IPS-18a (cell line): ENCODE results near the gene FBF1.
"Not testable (repeated sequence)": the region's sequence is repeated elsewhere in the genome, so short reads cannot be mapped to it uniquely, and the experiment has no call there.

Source experiments
- H3K27ac ChIP-seq: one replicate; pipeline ENCODE4 v1.5.1; 2013; ENCODE audit warnings: low read length
- H3K27me3 ChIP-seq: one replicate; pipeline ENCODE4 v1.6.1; 2013; ENCODE audit warnings: mild to moderate bottlenecking, low read length; ENCODE audit not compliant: control insufficient read depth, insufficient read depth
- H3K36me3 ChIP-seq: one replicate; pipeline ENCODE4 v1.6.1; 2013; ENCODE audit warnings: low read depth, low read length; ENCODE audit not compliant: control insufficient read depth
- H3K4me1 ChIP-seq: one replicate; pipeline ENCODE4 v1.6.1; 2013; ENCODE audit warnings: low read depth, low read length; ENCODE audit not compliant: control insufficient read depth
- H3K4me3 ChIP-seq: one replicate; pipeline ENCODE4 v1.5.1; 2013; ENCODE audit warnings: low read length
- H3K9ac ChIP-seq: one replicate; pipeline ENCODE4 v1.6.1; 2013; ENCODE audit warnings: mild to moderate bottlenecking, low read length, moderate library complexity
- H3K9me3 ChIP-seq: one replicate; pipeline ENCODE4 v1.6.1; 2013; ENCODE audit warnings: low read depth, low read length; ENCODE audit not compliant: control insufficient read depth

FBF1 gene

DNA sequence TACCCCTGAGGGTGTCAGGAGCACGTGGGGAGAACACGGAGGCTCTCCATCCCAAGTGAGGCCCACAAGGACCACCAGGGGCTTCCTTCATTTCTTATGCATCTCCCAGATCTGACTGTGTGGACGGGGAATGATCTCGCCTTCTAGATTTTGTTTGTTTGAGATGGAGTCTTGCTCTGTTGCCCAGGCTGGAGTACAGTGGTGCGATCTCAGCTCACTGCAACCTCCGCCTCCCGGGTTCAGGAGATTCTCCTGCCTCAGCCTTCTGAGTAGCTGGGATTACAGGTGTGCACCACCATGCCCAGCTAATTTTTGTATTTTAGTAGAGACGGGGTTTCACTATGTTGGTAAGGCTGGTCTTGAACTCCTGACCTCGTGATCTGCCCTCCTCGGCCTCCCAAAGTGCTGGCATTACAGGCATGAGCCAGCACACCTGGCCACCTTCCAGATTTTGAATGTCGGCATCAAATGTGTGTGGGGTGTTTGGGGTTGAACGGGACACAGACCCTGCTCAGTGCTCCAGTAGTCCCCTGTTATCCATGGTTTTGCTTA lies 72.0 kb downstream of the FBF1 start:
- not testable (repeated sequence) for H3K4me1 ChIP-seq, H3K36me3 ChIP-seq, H3K9me3 ChIP-seq, H3K9ac ChIP-seq, H3K4me3 ChIP-seq, H3K27ac ChIP-seq, H3K27me3 ChIP-seq

DNA sequence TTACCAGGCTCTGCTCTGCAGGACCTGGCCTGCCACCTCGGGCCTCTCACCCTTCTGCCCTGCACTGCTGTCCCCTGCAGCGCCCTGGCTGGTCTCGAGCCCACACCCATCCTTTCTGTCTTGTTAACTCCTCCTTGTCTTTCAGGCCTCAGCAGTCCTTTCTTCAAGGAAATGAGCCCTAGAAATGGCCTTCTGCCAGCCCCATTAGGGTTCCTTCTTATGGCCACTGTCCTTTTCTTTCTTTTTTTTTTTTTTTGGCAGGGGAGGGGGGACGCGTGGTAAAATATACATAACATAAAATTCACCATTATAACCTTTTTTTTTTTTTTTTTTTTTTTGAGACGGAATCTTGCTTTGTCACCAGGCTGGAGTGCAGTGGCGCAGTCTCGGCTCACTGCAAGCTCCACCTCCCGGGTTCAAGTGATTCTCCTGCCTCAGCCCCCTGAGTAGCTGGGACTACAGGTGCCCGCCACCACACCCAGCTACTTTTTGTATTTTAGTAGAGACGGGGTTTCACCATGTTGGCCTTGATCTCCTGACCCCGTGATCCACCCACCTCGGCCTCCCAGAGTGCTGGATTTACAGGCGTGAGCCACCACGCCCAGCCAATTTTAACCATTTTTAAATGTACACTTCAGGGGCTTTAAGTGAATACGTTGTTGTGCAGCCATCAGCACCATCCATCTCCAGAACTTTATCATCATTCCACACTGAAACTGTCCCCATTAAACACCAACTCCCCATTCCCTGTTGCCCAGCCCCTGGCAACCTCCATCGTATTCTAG lies 75.2 kb downstream of the FBF1 start:
- H3K27ac ChIP-seq, H3K36me3 ChIP-seq, H3K27me3 ChIP-seq, H3K9me3 ChIP-seq, H3K4me3 ChIP-seq, H3K4me1 ChIP-seq, H3K9ac ChIP-seq: not testable (repeated sequence)

DNA sequence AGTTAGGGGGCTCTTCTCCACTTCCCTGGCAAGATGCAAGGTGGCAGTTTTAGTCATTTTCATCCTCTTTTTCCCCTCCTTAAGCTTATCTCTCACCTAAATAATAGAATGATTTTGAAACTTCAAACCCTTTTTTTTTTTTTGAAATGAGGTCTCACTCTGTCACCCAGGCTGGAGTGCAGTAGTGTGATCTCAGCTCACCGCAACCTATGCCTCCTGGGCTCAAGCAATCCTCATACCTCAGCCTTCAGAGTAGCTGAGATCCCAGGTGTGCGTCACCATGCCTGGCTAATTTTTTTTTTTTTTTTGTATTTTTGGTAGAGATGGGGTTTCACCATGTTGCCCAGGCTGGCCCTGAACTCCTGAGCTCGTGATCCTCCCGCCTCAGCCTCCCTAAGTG lies 76.0 kb downstream of the FBF1 start:
- not testable (repeated sequence) for H3K27me3 ChIP-seq, H3K4me3 ChIP-seq, H3K9ac ChIP-seq, H3K27ac ChIP-seq, H3K36me3 ChIP-seq, H3K4me1 ChIP-seq, H3K9me3 ChIP-seq

DNA sequence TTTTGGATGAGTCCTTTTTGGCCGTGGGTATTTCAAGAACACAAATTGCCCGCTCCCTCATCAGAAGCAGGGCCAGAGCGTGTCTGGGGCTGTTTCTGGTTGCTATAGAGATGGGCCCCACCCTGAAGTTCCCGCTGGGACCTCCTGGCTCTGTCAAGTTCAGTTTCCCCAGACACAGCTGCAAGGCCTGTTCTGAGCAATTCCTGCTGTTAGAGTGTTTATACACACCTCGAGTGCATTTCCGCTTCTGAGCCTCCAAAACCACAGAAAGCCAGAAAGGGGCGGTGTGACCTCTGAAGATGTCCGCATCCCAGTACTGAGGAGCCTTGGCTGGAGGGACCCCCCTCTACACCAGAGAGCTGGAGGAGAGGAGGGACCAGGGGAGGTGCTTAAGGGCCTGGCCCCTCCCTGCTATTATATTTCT lies 76.4 kb downstream of the FBF1 start:
- H3K4me1 ChIP-seq = no peaks in the 10 kb centered on the region
- H3K9ac ChIP-seq = no peak overlapping the region
- no peak overlapping the region for H3K4me3 ChIP-seq
- H3K27ac ChIP-seq = no peak overlapping the region
- H3K36me3 ChIP-seq = no peaks in the 10 kb centered on the region
- no peaks in the 10 kb centered on the region for H3K9me3 ChIP-seq
- H3K27me3 ChIP-seq = no peaks in the 10 kb centered on the region

DNA sequence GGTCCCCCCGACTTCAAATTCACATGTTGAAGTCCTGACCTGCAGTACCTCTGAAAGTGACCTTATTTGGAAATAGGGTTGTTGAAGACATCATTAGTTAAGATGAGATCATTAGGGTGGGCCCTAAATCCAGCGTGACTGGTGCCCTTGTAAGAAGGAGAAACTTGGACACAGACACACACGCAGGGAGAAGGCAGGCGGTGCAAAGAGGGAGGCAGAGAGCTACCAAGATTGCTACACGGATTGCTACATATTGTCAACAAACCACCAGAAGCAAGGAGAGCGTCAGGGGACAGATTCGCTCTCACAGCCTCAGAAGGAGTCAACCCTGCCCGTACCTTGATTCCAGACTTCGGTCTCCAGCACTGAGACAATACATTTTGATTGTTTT lies 78.9 kb downstream of the FBF1 start:
- H3K4me1 ChIP-seq = no peaks in the 10 kb centered on the region
- H3K27ac ChIP-seq = no peak overlapping the region
- no peaks in the 10 kb centered on the region for H3K36me3 ChIP-seq
- no peaks in the 10 kb centered on the region for H3K27me3 ChIP-seq
- H3K4me3 ChIP-seq = no peak overlapping the region
- H3K9me3 ChIP-seq = no peaks in the 10 kb centered on the region
- no peak overlapping the region for H3K9ac ChIP-seq
